ENCODE measurements around the gene ACY1. TPM values are rescaled to one million over a fixed set of nuclear protein-coding genes. Genes with fewer than 3 reads are reported as not detected.

Gene ACY1
- total and polyA plus RNA-seq, 2 of the 13 experiments (the other 11 are each of a cell fraction or from before 2014, with no cell fraction given): 113 to 162 TPM

DNA sequence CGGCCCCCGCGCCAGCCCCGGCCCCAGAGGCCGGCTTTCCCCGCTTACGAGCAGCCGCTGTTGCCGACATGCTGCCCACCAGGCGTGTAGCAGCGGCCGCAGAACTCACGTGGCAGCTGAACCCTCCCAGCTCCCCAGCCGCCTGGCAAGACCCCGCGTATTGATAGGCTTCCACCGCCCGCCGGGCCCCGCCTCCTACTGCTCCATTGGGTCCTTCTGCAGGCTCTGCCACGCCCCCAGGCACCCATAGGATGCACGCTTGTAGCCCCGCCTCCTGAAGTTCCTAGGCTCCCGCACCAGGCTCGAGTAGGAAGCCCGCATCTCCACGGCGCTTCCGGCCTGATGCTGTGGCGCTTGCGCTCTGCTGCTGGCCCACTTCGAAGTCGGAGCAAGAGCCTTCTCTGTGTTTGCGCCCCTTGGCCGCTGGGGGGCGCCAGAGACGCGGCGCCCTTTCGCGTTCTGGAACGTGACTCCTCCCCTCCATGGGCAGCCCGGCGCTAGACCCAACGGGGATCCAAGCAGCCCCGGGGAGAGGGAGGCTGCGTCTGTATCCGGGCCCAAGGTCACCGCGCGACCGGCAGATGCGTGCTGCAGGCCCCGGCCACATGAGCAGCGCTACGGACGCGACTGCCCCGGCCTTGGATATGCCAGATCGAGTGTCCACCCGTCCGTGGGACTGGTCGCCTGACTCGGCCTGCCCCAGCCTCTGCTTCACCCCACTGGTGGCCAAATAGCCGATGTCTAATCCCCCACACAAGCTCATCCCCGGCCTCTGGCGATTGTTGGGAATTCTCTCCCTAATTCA is 41.3 kb upstream of the ACY1 start, which contains the start of the genes PARP3 and RRP9 (continued):
- TF ChIP-seq CCAR2 (optimal IDR thresholded peaks at IDR 0.05; ENCODE audit: low read depth, low read length) (no peak), MAF1 (CRISPR knock-in tag; IDR thresholded peaks at IDR 0.05; ENCODE audit: borderline replicate concordance) (peak; percentile 20; the same call in 1 of the 2 replicates), ZNF234 (CRISPR knock-in tag; conservative IDR thresholded peaks at IDR 0.05) (no peak), STAG1 (CRISPR knock-in tag; IDR thresholded peaks at IDR 0.05) (peak; percentile 93), HDAC2 (CRISPR knock-in tag; IDR thresholded peaks at IDR 0.05) (peak; percentile 75), ONECUT2 (CRISPR knock-in tag; IDR thresholded peaks at IDR 0.05) (peak; percentile 27), ZNF460 (CRISPR knock-in tag; IDR thresholded peaks at IDR 0.05; ENCODE audit: borderline replicate concordance) (no peak; the same call in 1 of the 2 replicates), SUZ12 (IDR thresholded peaks at IDR 0.05; ENCODE audit: low read depth, low read length) (no peak), CAMTA2 (CRISPR knock-in tag; IDR thresholded peaks at IDR 0.05; ENCODE audit: borderline replicate concordance) (0 out of 2 replicates have a peak, but pooled peaks have one; percentile 60), ZZZ3 (CRISPR knock-in tag; IDR thresholded peaks at IDR 0.05; ENCODE audit: borderline replicate concordance) (peak; percentile 86), CBX1 (IDR thresholded peaks at IDR 0.05; ENCODE audit: low read depth) (peak; percentile 31), ZNF343 (CRISPR knock-in tag; IDR thresholded peaks at IDR 0.05) (peak; percentile 87; the same call in 1 of the 2 replicates), TMF1 (CRISPR knock-in tag; IDR thresholded peaks at IDR 0.05; ENCODE audit: low read depth) (no peak), ZBTB25 (CRISPR knock-in tag; IDR thresholded peaks at IDR 0.05) (peak; percentile 72), KDM1A (CRISPR knock-in tag; IDR thresholded peaks at IDR 0.05) (no peak), THAP11 (CRISPR knock-in tag; IDR thresholded peaks at IDR 0.05) (peak; percentile 86), SNAPC2 (CRISPR knock-in tag; IDR thresholded peaks at IDR 0.05) (no peak), ATF5 (CRISPR knock-in tag; IDR thresholded peaks at IDR 0.05; ENCODE audit: low read depth) (no peak), GATAD2A (CRISPR knock-in tag; IDR thresholded peaks at IDR 0.05) (peak; percentile 78), CEBPG (CRISPR knock-in tag; IDR thresholded peaks at IDR 0.05) (peak; percentile 25), ZBTB38 (CRISPR knock-in tag; IDR thresholded peaks at IDR 0.05) (peak; percentile 65; the same call in 1 of the 2 replicates), CBX2 (IDR thresholded peaks at IDR 0.05; ENCODE audit: low read depth, low read length) (no peak), CBX2 (CRISPR knock-in tag; IDR thresholded peaks at IDR 0.05; ENCODE audit: low read depth) (no peak), RBM39 (IDR thresholded peaks at IDR 0.05; ENCODE audit: low read depth, low read length, poor library complexity, severe bottlenecking) (peak; percentile 69), ZMYM4 (CRISPR knock-in tag; IDR thresholded peaks at IDR 0.05) (peak; percentile 83; the same call in 1 of the 2 replicates), GABPA (IDR thresholded peaks at IDR 0.05; ENCODE audit: low read depth, low read length) (no peak), GABPA (CRISPR knock-in tag; IDR thresholded peaks at IDR 0.05; ENCODE audit: low read depth) (peak; percentile 89), NAIF1 (CRISPR knock-in tag; IDR thresholded peaks at IDR 0.05; ENCODE audit: borderline replicate concordance) (peak; percentile 61; the same call in 1 of the 2 replicates), TCF7 (IDR thresholded peaks at IDR 0.05; ENCODE audit: low read depth) (no peak; the same call in 1 of the 2 replicates), PITX1 (CRISPR knock-in tag; IDR thresholded peaks at IDR 0.05) (peak; percentile 84)
- TF ChIP-seq, protein P1, sequence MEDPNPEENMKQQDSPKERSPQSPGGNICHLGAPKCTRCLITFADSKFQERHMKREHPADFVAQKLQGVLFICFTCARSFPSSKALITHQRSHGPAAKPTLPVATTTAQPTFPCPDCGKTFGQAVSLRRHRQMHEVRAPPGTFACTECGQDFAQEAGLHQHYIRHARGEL (CRISPR knock-in tag; IDR thresholded peaks at IDR 0.05): no peak; the same call in 1 of the 2 replicates

Data from HepG2 (cell line).